Activated B cell treated with CpG ODN at 0.5 μM for 24 hours (primary cell): Measurements from ENCODE around the gene PAK1. TPM values are rescaled to one million over a fixed set of nuclear protein-coding genes. Genes with fewer than 3 reads are reported as not detected.

ENCODE experiments used
- ATAC-seq: fragments of 200-7000 bp; cut with Tn5 transposase; one replicate; pipeline ENCODE4 v1.10.0; 2021; ENCODE audit warnings: low read depth, mild to moderate bottlenecking, moderate library complexity
- CTCF ChIA-PET: fragments of 350-600 bp; sonication (Branson Sonifier 250); formaldehyde crosslinking; loops from one replicate; lab custom pipeline; 2021; ENCODE audit warnings: antibody characterized with exemption; lab: Charles Lee
- POLR2A ChIA-PET: fragments of 350-600 bp; sonication (Branson Sonifier 250); formaldehyde crosslinking; loops from one replicate; lab custom pipeline; 2021; ENCODE audit warnings: antibody characterized with exemption; lab: Charles Lee
- DNase-seq: peaks from one replicate; pipeline ENCODE4 v3.0.0; 2022
- H3K27ac Mint-ChIP-seq: one replicate; pipeline ENCODE4 v1.8.0; 2020; ENCODE audit warnings: mixed read lengths
- H3K27me3 Mint-ChIP-seq: one replicate; pipeline ENCODE4 v1.8.0; 2021; ENCODE audit warnings: mixed read lengths
- H3K36me3 Mint-ChIP-seq: one replicate; pipeline ENCODE4 v1.8.0; 2021; ENCODE audit warnings: low read depth, mixed read lengths
- H3K4me1 Mint-ChIP-seq: one replicate; pipeline ENCODE4 v1.8.0; 2021; ENCODE audit warnings: mixed read lengths
- H3K4me3 Mint-ChIP-seq: one replicate; pipeline ENCODE4 v1.8.0; 2020; ENCODE audit warnings: mild to moderate bottlenecking, mixed read lengths
- H3K9me3 Mint-ChIP-seq: one replicate; pipeline ENCODE4 v1.8.0; 2020; ENCODE audit warnings: mixed read lengths
- intact Hi-C: fragments of 100-400 bp; cut with micrococcal nuclease; formaldehyde crosslinking; loops from one replicate; pipeline ENCODE4 v1.15.1; 2024
- total RNA-seq: library from RNA; stranded (reverse); gene quantifications from 2 replicates; pipeline ENCODE4 v1.2.3, GENCODE V29; 2022
- TF ChIP-seq, protein P1 (sequence below): fragments of 200-600 bp; IDR thresholded peaks from one replicate; pipeline ENCODE4 v1.8.0; 2022; ENCODE audit warnings: antibody characterized with exemption, mild to moderate bottlenecking

PAK1 gene
- total RNA-seq, 1 donor from 2014 or later, result 21.1 TPM

DNA sequence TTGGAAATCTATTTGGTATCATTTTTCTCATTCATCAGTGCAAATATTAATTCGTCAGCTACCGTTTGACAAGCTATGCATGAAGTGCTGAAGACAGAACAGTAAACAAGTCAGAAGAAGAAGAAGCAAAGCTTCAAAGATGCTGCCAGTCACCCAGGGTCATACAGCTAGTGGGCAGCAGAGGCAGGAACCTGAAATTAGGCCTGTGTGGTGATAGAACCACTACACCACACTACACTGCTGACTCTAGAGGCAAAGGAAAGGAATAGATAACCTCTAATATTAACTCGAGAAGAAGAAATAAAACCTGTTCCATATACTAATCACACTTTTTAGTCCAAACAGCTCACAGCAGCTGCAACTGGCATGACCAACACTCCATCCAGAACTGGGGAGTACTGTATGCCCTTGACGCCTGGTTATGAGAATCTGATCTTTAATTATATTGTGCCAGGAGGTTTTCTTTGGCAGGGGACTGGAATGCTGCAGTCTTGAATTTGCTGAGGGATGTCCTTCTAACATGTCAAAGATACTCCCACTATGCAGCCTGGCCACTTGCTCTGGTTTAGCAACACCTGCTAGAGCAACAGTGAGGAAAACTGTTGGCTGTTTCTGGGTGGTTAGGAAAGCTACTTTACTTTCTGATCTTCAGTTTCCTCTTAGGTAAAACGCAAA lies 73.0 kb downstream of the PAK1 start:
- no peaks in the 10 kb centered on the region for H3K9me3 Mint-ChIP-seq
- no peak for DNase-seq
- CTCF ChIA-PET, result interaction anchor here (0.8 kb wide), 1 partner anchor 12 kb away, joined by 3 read pairs; no protein-coding TSS in a partner anchor
- TF ChIP-seq, protein P1, sequence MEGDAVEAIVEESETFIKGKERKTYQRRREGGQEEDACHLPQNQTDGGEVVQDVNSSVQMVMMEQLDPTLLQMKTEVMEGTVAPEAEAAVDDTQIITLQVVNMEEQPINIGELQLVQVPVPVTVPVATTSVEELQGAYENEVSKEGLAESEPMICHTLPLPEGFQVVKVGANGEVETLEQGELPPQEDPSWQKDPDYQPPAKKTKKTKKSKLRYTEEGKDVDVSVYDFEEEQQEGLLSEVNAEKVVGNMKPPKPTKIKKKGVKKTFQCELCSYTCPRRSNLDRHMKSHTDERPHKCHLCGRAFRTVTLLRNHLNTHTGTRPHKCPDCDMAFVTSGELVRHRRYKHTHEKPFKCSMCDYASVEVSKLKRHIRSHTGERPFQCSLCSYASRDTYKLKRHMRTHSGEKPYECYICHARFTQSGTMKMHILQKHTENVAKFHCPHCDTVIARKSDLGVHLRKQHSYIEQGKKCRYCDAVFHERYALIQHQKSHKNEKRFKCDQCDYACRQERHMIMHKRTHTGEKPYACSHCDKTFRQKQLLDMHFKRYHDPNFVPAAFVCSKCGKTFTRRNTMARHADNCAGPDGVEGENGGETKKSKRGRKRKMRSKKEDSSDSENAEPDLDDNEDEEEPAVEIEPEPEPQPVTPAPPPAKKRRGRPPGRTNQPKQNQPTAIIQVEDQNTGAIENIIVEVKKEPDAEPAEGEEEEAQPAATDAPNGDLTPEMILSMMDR, result no peak
- H3K27me3 Mint-ChIP-seq, result no peaks in the 10 kb centered on the region
- no peaks in the 10 kb centered on the region for H3K4me1 Mint-ChIP-seq
- peaks cover 2% of the 10 kb centered on the region for H3K36me3 Mint-ChIP-seq
- no peak overlapping the region for H3K4me3 Mint-ChIP-seq
- POLR2A ChIA-PET, result interaction anchor here (0.9 kb wide), 1 partner anchor 11 kb away, joined by 4 read pairs; no protein-coding TSS in a partner anchor
- ATAC-seq, result no peak
- no peak overlapping the region for H3K27ac Mint-ChIP-seq
- intact Hi-C loops, result no loop called here

DNA sequence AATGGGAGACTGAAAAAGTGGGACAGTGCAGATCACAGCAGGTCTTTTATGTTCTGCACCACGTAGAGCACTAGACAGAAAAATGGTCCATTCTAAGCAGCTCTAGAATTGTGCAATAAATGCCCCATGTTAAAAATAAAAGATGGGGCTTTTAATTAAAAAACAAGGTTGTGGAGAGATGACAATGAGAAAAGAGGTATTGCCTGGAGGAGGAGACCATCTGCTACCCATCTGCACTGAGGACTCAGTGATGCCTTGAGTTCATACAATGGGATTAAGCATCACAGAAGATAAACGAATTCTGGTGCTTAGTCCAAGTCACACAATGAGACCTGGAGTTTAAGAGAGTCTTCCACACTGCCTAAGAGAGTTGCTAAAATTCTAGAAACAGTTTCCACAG lies 73.6 kb downstream of the PAK1 start:
- ATAC-seq (no peak), DNase-seq (no peak)
- TF ChIP-seq, protein P1, result no peak
- ChIA-PET POLR2A (interaction anchor here (0.9 kb wide), 1 partner anchor 12 kb away, joined by 4 read pairs; no protein-coding TSS in a partner anchor), CTCF (no interaction called here)
- Mint-ChIP-seq H3K9me3 (no peaks in the 10 kb centered on the region), H3K4me3 (no peak overlapping the region), H3K27me3 (no peaks in the 10 kb centered on the region), H3K4me1 (no peaks in the 10 kb centered on the region), H3K36me3 (peaks cover 2% of the 10 kb centered on the region), H3K27ac (no peak overlapping the region)
- intact Hi-C loops, result no loop called here

DNA sequence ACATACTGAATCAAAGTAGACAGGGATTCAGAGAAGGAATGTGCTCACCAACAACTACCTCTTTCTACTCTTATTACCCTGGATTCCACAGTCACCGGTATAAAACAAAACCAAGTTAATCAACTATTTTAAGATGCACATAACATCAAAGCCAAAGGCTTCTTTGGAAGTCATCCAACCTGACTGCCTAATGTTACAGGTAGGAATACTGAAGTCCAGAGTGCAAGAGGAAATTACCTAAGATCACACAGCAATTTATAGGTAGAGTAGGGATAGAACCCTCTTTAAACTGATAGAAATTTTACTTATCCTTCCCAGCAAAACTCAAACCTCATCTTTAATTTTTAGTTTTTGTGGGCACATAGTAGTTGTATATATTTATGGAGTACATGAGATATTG lies 76.3 kb downstream of the PAK1 start:
- intact Hi-C loops, result no loop called here
- ATAC-seq (no peak), DNase-seq (no peak)

DNA sequence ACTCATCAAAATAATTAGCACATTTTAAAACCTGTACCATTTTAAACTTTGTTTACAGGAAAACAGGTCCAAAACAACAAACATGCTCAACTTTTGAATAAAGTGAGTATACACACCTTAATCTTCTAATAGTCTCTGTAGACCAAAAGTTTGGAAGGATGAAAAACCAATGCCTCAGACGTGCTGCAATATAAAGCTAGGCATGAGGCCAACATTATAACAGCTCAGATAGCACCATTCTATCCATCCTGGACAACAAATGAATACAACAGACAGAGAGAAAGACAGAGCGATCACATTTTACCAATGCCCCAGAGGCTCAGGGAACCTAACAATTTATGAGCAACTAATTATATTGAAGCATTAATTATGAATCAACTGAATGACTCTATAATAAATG lies 77.0 kb downstream of the PAK1 start:
- H3K27ac Mint-ChIP-seq, result no peak overlapping the region
- H3K4me1 Mint-ChIP-seq, result no peaks in the 10 kb centered on the region
- no peaks in the 10 kb centered on the region for H3K9me3 Mint-ChIP-seq
- H3K4me3 Mint-ChIP-seq, result no peak overlapping the region
- DNase-seq, result no peak
- TF ChIP-seq, protein P1, result no peak
- intact Hi-C loops, result no loop called here
- H3K27me3 Mint-ChIP-seq, result no peaks in the 10 kb centered on the region
- POLR2A ChIA-PET, result no interaction called here
- CTCF ChIA-PET, result no interaction called here
- no peak for ATAC-seq
- H3K36me3 Mint-ChIP-seq, result peaks cover 3% of the 10 kb centered on the region

More for the DNA sequence above, 76.3 kb downstream of the PAK1 start:
- Mint-ChIP-seq H3K4me1 (no peaks in the 10 kb centered on the region), H3K27ac (no peak overlapping the region), H3K9me3 (no peaks in the 10 kb centered on the region), H3K27me3 (no peaks in the 10 kb centered on the region), H3K4me3 (no peak overlapping the region), H3K36me3 (peaks cover 2% of the 10 kb centered on the region)
- POLR2A ChIA-PET, result no interaction called here
- CTCF ChIA-PET, result no interaction called here
- TF ChIP-seq, protein P1, result no peak

DNA sequence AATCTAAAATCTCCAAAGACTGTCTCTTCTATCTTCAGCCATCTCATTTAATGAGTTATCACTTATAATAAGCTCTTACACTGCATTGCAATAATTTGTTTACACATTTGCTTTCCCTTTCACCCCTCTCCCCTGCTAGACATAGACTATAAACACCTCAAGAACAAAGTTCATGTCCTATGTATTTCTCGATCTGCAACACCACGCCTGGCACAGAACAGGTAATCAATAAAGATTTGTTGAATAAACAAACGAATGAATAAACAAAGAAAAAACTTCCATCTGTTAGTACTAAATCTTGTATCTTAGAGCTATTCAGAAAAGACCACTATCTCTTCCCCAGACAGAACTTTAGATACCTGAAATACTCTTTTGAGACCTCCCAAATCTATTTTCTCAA lies 77.6 kb downstream of the PAK1 start:
- no peaks in the 10 kb centered on the region for H3K4me1 Mint-ChIP-seq
- intact Hi-C loops, result no loop called here
- H3K4me3 Mint-ChIP-seq, result no peak overlapping the region
- TF ChIP-seq, protein P1, result no peak
- peaks cover 9% of the 10 kb centered on the region for H3K36me3 Mint-ChIP-seq
- H3K9me3 Mint-ChIP-seq, result no peaks in the 10 kb centered on the region
- POLR2A ChIA-PET, result no interaction called here
- CTCF ChIA-PET, result no interaction called here
- no peak overlapping the region for H3K27ac Mint-ChIP-seq
- no peak for ATAC-seq
- DNase-seq, result no peak
- H3K27me3 Mint-ChIP-seq, result no peaks in the 10 kb centered on the region
